ENCODE data around the gene NOC4L. TPM values are rescaled to one million over a fixed set of nuclear protein-coding genes. Genes with fewer than 3 reads are reported as not detected.

Gene NOC4L
- total and polyA plus RNA-seq, 2 donors (not counting 3 experiments of a cell fraction or from before 2014, with no cell fraction given) = 19.4 to 29.4 TPM

GRCh38 chr12:132174839-132175490 is 30.7 kb downstream of the NOC4L start:
- Histone ChIP-seq H4K20me1 (replicated peaks; ENCODE audit: control insufficient read depth, extremely low read depth, insufficient read depth, low read length) (no peaks in the 10 kb centered on the region), H3K9ac (replicated peaks; ENCODE audit: extremely low read depth, insufficient read depth, low read length) (no peak overlapping the region), H3K4me1 (ENCODE audit: control insufficient read depth, extremely low read depth, insufficient read depth, low read length) (no peaks in the 10 kb centered on the region), H2AFZ (ENCODE audit: low read depth, low read length) (no peak overlapping the region), H3K9me1 (replicated peaks; ENCODE audit: control insufficient read depth, extremely low read depth, insufficient read depth, low read length) (no peaks in the 10 kb centered on the region), H3K27ac (ENCODE audit: insufficient read depth, low read depth, low read length) (no peak overlapping the region), H3K9me3 (replicated peaks; ENCODE audit: control insufficient read depth, insufficient read depth, low read length) (no peaks in the 10 kb centered on the region), H3K36me3 (ENCODE audit: control insufficient read depth in 2 of 2, extremely low read depth in 1 of 2, insufficient read depth in 2 of 2, low read length in 2 of 2) (no peaks in the 10 kb centered on the region), H3K79me2 (ENCODE audit: control insufficient read depth, insufficient read depth, low read length) (no peaks in the 10 kb centered on the region), H3K4me2 (ENCODE audit: insufficient read depth, low read length) (no peak overlapping the region), H3K27me3 (ENCODE audit: control insufficient read depth in 2 of 2, insufficient read depth in 2 of 2, low read length in 2 of 2) (peaks cover 0 to 2% of the 10 kb centered on the region in 2 experiments), H3K4me3 (replicated peaks in 1 of 3; ENCODE audit: insufficient read depth in 1 of 3, low read depth in 1 of 3, low read length in 3 of 3) (no peak overlapping the region)
- CTCF ChIA-PET = no interaction called here
- dilution Hi-C loops (cut with MboI; ENCODE audit: extremely low pct_ligation_motif_present, low sequenced_read_pairs) (no loop called here), intact Hi-C loops (cut with micrococcal nuclease) (no loop called here)
- POLR2A ChIA-PET = no interaction called here
- DNase-seq (ENCODE audit: low read depth, low spot score) = no peak
- no TSS peak for BruUV-seq (replicated peaks)
- TF ChIP-seq MAX (IDR thresholded peaks at IDR 0.05; ENCODE audit: insufficient read depth, insufficient read length) = no peak
- no peak for TF ChIP-seq POLR2A (IDR thresholded peaks at IDR 0.05; ENCODE audit: low read depth, low read length)
- no peak for TF ChIP-seq EZH2 (IDR thresholded peaks at IDR 0.05; ENCODE audit: borderline replicate concordance, low read depth, low read length, severe bottlenecking)
- TF ChIP-seq CTCF (IDR thresholded peaks at IDR 0.05; ENCODE audit: extremely low read depth in 1 of 2, insufficient read depth in 1 of 2, low read depth in 1 of 2, low read length in 2 of 2) = no peak
- TF ChIP-seq JUN (IDR thresholded peaks at IDR 0.05; ENCODE audit: borderline replicate concordance, insufficient read depth, insufficient read length, low read depth) = no peak
- TF ChIP-seq POLR2AphosphoS5 (IDR thresholded peaks at IDR 0.05; ENCODE audit: insufficient read depth, low read depth, low read length) = no peak
- TF ChIP-seq FOS (IDR thresholded peaks at IDR 0.05; ENCODE audit: borderline replicate concordance, insufficient read depth, low read length) = no peak
- no peak for TF ChIP-seq GATA2 (IDR thresholded peaks at IDR 0.05; ENCODE audit: insufficient read depth, insufficient read length, low read depth, low read length)
- no peak for TF ChIP-seq MYC (IDR thresholded peaks at IDR 0.05; ENCODE audit: low read depth, low read length)
- FAIRE-seq = no peak
